Right atrium auricular region (tissue), 2 donors: ENCODE measurements around the gene BEST3. TPM values are rescaled to one million over a fixed set of nuclear protein-coding genes. Genes with fewer than 3 reads are reported as not detected.

ENCODE experiments used
- DNase-seq: peaks from one replicate; pipeline ENCODE4 v3.0.0-alpha.2; 2019; ENCODE audit warnings: low spot score
- H3K27ac ChIP-seq, 2 donors: fragments of 200-600 bp; sonication (generic); 1 replicate in 1 of 2; 2 replicates in 1 of 2; pipeline ENCODE4 v1.5.1; 2016 to 2019
- H3K27me3 ChIP-seq, 2 donors: fragments of 200-600 bp; sonication (generic); one replicate each; pipeline versions ENCODE4 v1.5.1 to v1.6.0; 2017 to 2019
- H3K36me3 ChIP-seq: fragments of 200-600 bp; sonication (generic); one replicate; pipeline ENCODE4 v1.5.1; 2016
- H3K4me1 ChIP-seq, 2 donors: fragments of 200-600 bp; sonication (generic); one replicate each; pipeline versions ENCODE4 v1.5.1 to v1.6.0; 2017 to 2019
- H3K4me3 ChIP-seq, 2 donors: fragments of 200-600 bp; sonication (generic); 1 replicate in 1 of 2; 2 replicates in 1 of 2; pipeline ENCODE4 v1.5.1; 2017 to 2019; ENCODE audit warnings: mild to moderate bottlenecking in 1 of 2, moderate library complexity in 1 of 2
- H3K9me3 ChIP-seq, 2 donors: fragments of 200-600 bp; sonication (generic); one replicate each; pipeline ENCODE4 v1.5.1; 2019
- CTCF ChIP-seq, 2 donors: fragments of 200-600 bp; sonication (generic); IDR thresholded peaks; one replicate each; pipeline ENCODE4 v1.5.1; 2019; ENCODE audit warnings: antibody characterized with exemption in 2 of 2
- total RNA-seq, 2 donors: library from RNA; depleted of rRNA; stranded (reverse); fragments of >200 nt; gene quantifications; one replicate each; pipeline ENCODE4 v1.1.0, GENCODE V29; 2016

Gene BEST3
- total RNA-seq, 2 donors from 2014 or later: 1.4 TPM; not detected in 1

- Histone ChIP-seq H3K4me3 (no peak overlapping the region), H3K4me1 (peaks cover 0 to 12% of the 10 kb centered on the region in 2 donors), H3K27ac (no peak overlapping the region), H3K36me3 (no peaks in the 10 kb centered on the region), H3K9me3 (no peaks in the 10 kb centered on the region), H3K27me3 (no peaks in the 10 kb centered on the region)
- no peak for DNase-seq
- no peak for TF ChIP-seq CTCF (IDR thresholded peaks at IDR 0.05)
These were observed 12.4 kb downstream of the BEST3 start for GRCh38 chr12:69686731-69687130.

- DNase-seq: no peak
- Histone ChIP-seq H3K27me3 (no peaks in the 10 kb centered on the region), H3K36me3 (no peaks in the 10 kb centered on the region), H3K4me1 (peaks cover 0 to 12% of the 10 kb centered on the region in 2 donors), H3K4me3 (no peak overlapping the region), H3K9me3 (no peaks in the 10 kb centered on the region), H3K27ac (no peak overlapping the region)
- no peak for TF ChIP-seq CTCF (IDR thresholded peaks at IDR 0.05)
These were observed 13.3 kb downstream of the BEST3 start for GRCh38 chr12:69685810-69686209.

GRCh38 chr12:69684466-69684865, 14.6 kb downstream of the BEST3 start:
- no peaks in the 10 kb centered on the region for H3K36me3 ChIP-seq
- peaks cover 0 to 8% of the 10 kb centered on the region in 2 donors for H3K4me1 ChIP-seq
- no peaks in the 10 kb centered on the region for H3K9me3 ChIP-seq
- H3K4me3 ChIP-seq: no peak overlapping the region
- H3K27ac ChIP-seq: no peak overlapping the region
- H3K27me3 ChIP-seq: no peaks in the 10 kb centered on the region
- DNase-seq: no peak
- no peak for TF ChIP-seq CTCF (IDR thresholded peaks at IDR 0.05)

- DNase-seq: no peak
- H3K27ac ChIP-seq: no peak overlapping the region
- no peaks in the 10 kb centered on the region for H3K36me3 ChIP-seq
- no peaks in the 10 kb centered on the region for H3K9me3 ChIP-seq
- H3K27me3 ChIP-seq: no peaks in the 10 kb centered on the region
- H3K4me3 ChIP-seq: no peak overlapping the region
- no peaks in the 10 kb centered on the region for H3K4me1 ChIP-seq
- no peak for TF ChIP-seq CTCF (IDR thresholded peaks at IDR 0.05)
These were observed 16.9 kb downstream of the BEST3 start for GRCh38 chr12:69682110-69682755.

- no peak for DNase-seq
- Histone ChIP-seq H3K4me1 (no peaks in the 10 kb centered on the region), H3K9me3 (no peaks in the 10 kb centered on the region), H3K4me3 (no peak overlapping the region), H3K36me3 (no peaks in the 10 kb centered on the region), H3K27ac (no peak overlapping the region), H3K27me3 (no peaks in the 10 kb centered on the region)
- TF ChIP-seq CTCF (IDR thresholded peaks at IDR 0.05): no peak
These were observed 20.0 kb downstream of the BEST3 start for GRCh38 chr12:69679119-69679518.
